H9 (cell line): ENCODE results near the gene AMH. TPM values are rescaled to one million over a fixed set of nuclear protein-coding genes. Genes with fewer than 3 reads are reported as not detected.
A peak's percentile ranks its signal among the peaks of the same experiment; 100 is the strongest.

Experiments
- DNase-seq: peaks from one replicate; pipeline ENCODE4 v3.0.0-alpha.2; 2017
- H2AFZ ChIP-seq: one replicate; pipeline ENCODE4 v1.6.1; 2013; ENCODE audit warnings: mild to moderate bottlenecking, low read length, control low read depth, moderate library complexity
- H2AK5ac ChIP-seq: 2 replicates; pipeline ENCODE4 v1.6.1; 2013; ENCODE audit warnings: low read length, control low read depth, mixed read lengths; ENCODE audit not compliant: insufficient read length
- H2BK120ac ChIP-seq: one replicate; pipeline ENCODE4 v1.6.1; 2013; ENCODE audit warnings: low read depth, mild to moderate bottlenecking, low read length, control low read depth, inconsistent platforms; ENCODE audit not compliant: poor library complexity, severe bottlenecking
- H2BK12ac ChIP-seq: 2 replicates; pipeline ENCODE4 v1.6.1; 2013; ENCODE audit warnings: low read length, control low read depth, mixed read lengths, low read depth; ENCODE audit not compliant: insufficient read length
- H2BK15ac ChIP-seq: 2 replicates; pipeline ENCODE4 v1.6.1; 2013; ENCODE audit warnings: low read depth, low read length, control low read depth
- H2BK20ac ChIP-seq: one replicate; pipeline ENCODE4 v1.6.1; 2013; ENCODE audit warnings: low read depth, mild to moderate bottlenecking, low read length, control low read depth, inconsistent platforms; ENCODE audit not compliant: poor library complexity, severe bottlenecking
- H2BK5ac ChIP-seq: 2 replicates; pipeline ENCODE4 v1.6.1; 2013; ENCODE audit warnings: low read length, control low read depth, mixed read lengths; ENCODE audit not compliant: insufficient read length
- H3K14ac ChIP-seq: 2 replicates; pipeline ENCODE4 v1.6.1; 2013; ENCODE audit warnings: low read length, control low read depth; ENCODE audit not compliant: insufficient read depth
- H3K18ac ChIP-seq: 2 replicates; pipeline ENCODE4 v1.6.1; 2013; ENCODE audit warnings: low read depth, mild to moderate bottlenecking, mixed read lengths, low read length, control low read depth; ENCODE audit not compliant: insufficient read length
- H3K23ac ChIP-seq: 2 replicates; pipeline ENCODE4 v1.6.1; 2013; ENCODE audit warnings: low read length, control low read depth, mixed read lengths, low read depth; ENCODE audit not compliant: insufficient read length
- H3K23me2 ChIP-seq: 2 replicates; pipeline ENCODE4 v1.6.1; 2013; ENCODE audit warnings: low read depth, mild to moderate bottlenecking, mixed read lengths, low read length, control low read depth; ENCODE audit not compliant: insufficient read length, poor library complexity, severe bottlenecking
- H3K27ac ChIP-seq: 2 replicates; pipeline ENCODE4 v1.5.1; 2013; ENCODE audit warnings: low read length, control low read depth, mixed read lengths, low read depth; ENCODE audit not compliant: insufficient read length
- H3K27me3 ChIP-seq: 2 replicates; pipeline ENCODE4 v1.6.1; 2013; ENCODE audit warnings: low read length, control low read depth, inconsistent platforms; ENCODE audit not compliant: insufficient read depth
- H3K4ac ChIP-seq: 2 replicates; pipeline ENCODE4 v1.6.1; 2013; ENCODE audit warnings: low read depth, mild to moderate bottlenecking, control low read depth, inconsistent platforms, low read length, moderate library complexity
- H3K4me1 ChIP-seq: 2 replicates; pipeline ENCODE4 v1.6.1; 2013; ENCODE audit warnings: low read length, control low read depth, inconsistent platforms; ENCODE audit not compliant: insufficient read depth
- H3K4me2 ChIP-seq: 2 replicates; pipeline ENCODE4 v1.6.1; 2013; ENCODE audit warnings: low read length, control low read depth, mixed read lengths; ENCODE audit not compliant: insufficient read length, insufficient read depth
- H3K56ac ChIP-seq: 2 replicates; pipeline ENCODE4 v1.6.1; 2013; ENCODE audit warnings: low read depth, mild to moderate bottlenecking, mixed read lengths, low read length, control low read depth; ENCODE audit not compliant: insufficient read length
- H3K79me1 ChIP-seq: 2 replicates; pipeline ENCODE4 v1.6.1; 2013; ENCODE audit warnings: low read depth, mild to moderate bottlenecking, moderate library complexity, low read length, control low read depth, inconsistent platforms; ENCODE audit not compliant: insufficient read depth, poor library complexity, severe bottlenecking
- H3K79me2 ChIP-seq: 2 replicates; pipeline ENCODE4 v1.6.1; 2013; ENCODE audit warnings: low read length, control low read depth, inconsistent platforms; ENCODE audit not compliant: insufficient read depth
- H3K9ac ChIP-seq: 2 replicates; pipeline ENCODE4 v1.6.1; 2013; ENCODE audit warnings: low read length, control low read depth, mixed read lengths; ENCODE audit not compliant: insufficient read length; ENCODE audit errors: extremely low read depth
- H3K9me3 ChIP-seq: one replicate; pipeline ENCODE4 v1.6.1; 2013; ENCODE audit warnings: low read depth, low read length, inconsistent platforms; ENCODE audit not compliant: control insufficient read depth
- H3T11ph ChIP-seq: one replicate; pipeline ENCODE4 v1.6.1; 2013; ENCODE audit warnings: mild to moderate bottlenecking, low read length, control low read depth, inconsistent platforms
- H4K20me1 ChIP-seq: one replicate; pipeline ENCODE4 v1.6.1; 2013; ENCODE audit not compliant: control insufficient read depth, insufficient read length, insufficient read depth
- H4K5ac ChIP-seq: 2 replicates; pipeline ENCODE4 v1.6.1; 2013; ENCODE audit warnings: low read depth, mild to moderate bottlenecking, mixed read lengths, low read length, control low read depth; ENCODE audit not compliant: insufficient read length
- H4K8ac ChIP-seq: replicated peaks from 2 replicates; pipeline ENCODE4 v1.6.1; 2013; ENCODE audit warnings: low read length, control low read depth, mixed read lengths, low read depth; ENCODE audit not compliant: insufficient read length
- H4K91ac ChIP-seq: 2 replicates; pipeline ENCODE4 v1.6.1; 2013; ENCODE audit warnings: low read depth, mild to moderate bottlenecking, moderate library complexity, mixed read lengths, low read length, control low read depth; ENCODE audit not compliant: insufficient read length
- H3K27ac Mint-ChIP-seq, 3 experiments: 2 replicates in 2 of 3; 3 replicates in 1 of 3; pipeline ENCODE4 v1.8.0; 2020 to 2021; ENCODE audit warnings: mixed read lengths in 3 of 3, mild to moderate bottlenecking in 1 of 3, moderate library complexity in 1 of 3
- H3K27me3 Mint-ChIP-seq: 2 replicates; pipeline ENCODE4 v1.8.0; 2021; ENCODE audit warnings: low read depth, mild to moderate bottlenecking, moderate library complexity, mixed read lengths
- H3K36me3 Mint-ChIP-seq, 3 experiments: 2 replicates in 2 of 3; 3 replicates in 1 of 3; pipeline ENCODE4 v1.8.0; 2020 to 2021; ENCODE audit warnings: low read depth in 3 of 3, mixed read lengths in 3 of 3; ENCODE audit not compliant: insufficient read depth in 1 of 3
- H3K4me1 Mint-ChIP-seq, 2 experiments: 2 replicates each; pipeline ENCODE4 v1.8.0; 2020; ENCODE audit warnings: mixed read lengths in 2 of 2
- H3K4me3 Mint-ChIP-seq, 2 experiments: 2 replicates in 1 of 2; 3 replicates in 1 of 2; pipeline ENCODE4 v1.8.0; 2020 to 2021; ENCODE audit warnings: mild to moderate bottlenecking in 2 of 2, mixed read lengths in 2 of 2, moderate library complexity in 1 of 2
- H3K9me3 Mint-ChIP-seq, 2 experiments: 2 replicates in 1 of 2; 3 replicates in 1 of 2; pipeline ENCODE4 v1.8.0; 2020; ENCODE audit warnings: mild to moderate bottlenecking in 2 of 2, mixed read lengths in 2 of 2, moderate library complexity in 1 of 2
- WGBS: extraction: QIAGEN DNeasy Blood & Tissue Kit; methylation state at CpG from one replicate; pipeline ENCODE4 v1.1.7; 2013; ENCODE audit warnings: missing lambda C conversion rate, low lambda C conversion rate, mixed read lengths; ENCODE audit not compliant: insufficient read length; ENCODE audit errors: extremely low coverage; 5-methylcytosine and 5-hydroxymethylcytosine counted together
- total RNA-seq: library from RNA; stranded (reverse); gene quantifications from 2 replicates; pipeline ENCODE4 v1.2.1, GENCODE V29; 2021
- TF ChIP-seq, protein P1 (sequence below): fragments of 200-600 bp; sonication (generic); conservative IDR thresholded peaks from 3 replicates; pipeline ENCODE4 v1.8.0; 2021; ENCODE audit warnings: antibody characterized with exemption, mild to moderate bottlenecking

Gene AMH
- total RNA-seq, 1 experiment from 2014 or later, result 70.7 TPM

DNA sequence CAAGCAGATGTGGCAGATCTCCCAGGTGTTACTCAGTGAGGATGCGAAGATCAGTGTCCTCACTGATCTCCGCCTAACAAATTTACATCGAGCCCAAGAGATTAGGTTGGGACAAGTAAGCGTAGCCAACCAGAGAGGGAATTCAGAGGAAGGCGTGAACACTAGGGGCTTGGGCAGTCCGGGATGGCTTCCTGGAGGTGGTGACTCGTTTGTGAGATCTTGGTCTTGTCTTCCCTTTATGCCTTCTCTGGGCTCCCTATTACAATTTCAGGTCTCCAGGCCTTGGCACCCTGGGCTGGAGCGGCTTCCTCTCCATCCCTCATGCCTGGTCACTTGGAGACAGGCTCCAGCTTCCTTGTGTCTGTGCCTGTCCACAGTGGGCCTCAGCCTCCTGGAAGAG, 6.3 kb upstream of the AMH start:
- Histone ChIP-seq H3K4ac (no peak overlapping the region), H4K91ac (no peak overlapping the region), H3T11ph (no peak overlapping the region), H2BK15ac (no peak overlapping the region), H2AK5ac (no peak overlapping the region), H3K4me1 (peaks cover 2% of the 10 kb centered on the region; the same call in 1 of the 2 replicates), H2BK20ac (no peak overlapping the region), H3K23ac (no peak overlapping the region), H4K20me1 (peaks cover 2% of the 10 kb centered on the region), H4K5ac (no peak overlapping the region), H2AFZ (no peak overlapping the region), H2BK120ac (no peak overlapping the region), H3K27me3 (no peaks in the 10 kb centered on the region), H2BK5ac (no peak overlapping the region), H3K18ac (no peak overlapping the region), H3K79me2 (peaks cover 47% of the 10 kb centered on the region), H3K79me1 (peaks cover 13% of the 10 kb centered on the region), H3K4me2 (no peak overlapping the region), H3K9ac (no peak overlapping the region), H3K56ac (no peak overlapping the region), H3K14ac (no peak overlapping the region), H3K27ac (no peak overlapping the region), H2BK12ac (no peak overlapping the region), H3K23me2 (no peaks in the 10 kb centered on the region), H3K9me3 (no peaks in the 10 kb centered on the region), H4K8ac (no peak overlapping the region)
- Mint-ChIP-seq H3K27ac (peak overlapping the region; percentile 4 to 92 (median 63); a peak in 4 of 7 replicates), H3K4me3 (no peak overlapping the region; a peak in 1 of 5 replicates), H3K36me3 (peaks cover 21 to 64% (median 55%) of the 10 kb centered on the region in 3 experiments; a peak in 6 of 7 replicates), H3K4me1 (peaks cover 32 to 33% of the 10 kb centered on the region in 2 experiments), H3K9me3 (no peaks in the 10 kb centered on the region), H3K27me3 (no peaks in the 10 kb centered on the region; the same call in 1 of the 2 replicates)
- TF ChIP-seq, protein P1, sequence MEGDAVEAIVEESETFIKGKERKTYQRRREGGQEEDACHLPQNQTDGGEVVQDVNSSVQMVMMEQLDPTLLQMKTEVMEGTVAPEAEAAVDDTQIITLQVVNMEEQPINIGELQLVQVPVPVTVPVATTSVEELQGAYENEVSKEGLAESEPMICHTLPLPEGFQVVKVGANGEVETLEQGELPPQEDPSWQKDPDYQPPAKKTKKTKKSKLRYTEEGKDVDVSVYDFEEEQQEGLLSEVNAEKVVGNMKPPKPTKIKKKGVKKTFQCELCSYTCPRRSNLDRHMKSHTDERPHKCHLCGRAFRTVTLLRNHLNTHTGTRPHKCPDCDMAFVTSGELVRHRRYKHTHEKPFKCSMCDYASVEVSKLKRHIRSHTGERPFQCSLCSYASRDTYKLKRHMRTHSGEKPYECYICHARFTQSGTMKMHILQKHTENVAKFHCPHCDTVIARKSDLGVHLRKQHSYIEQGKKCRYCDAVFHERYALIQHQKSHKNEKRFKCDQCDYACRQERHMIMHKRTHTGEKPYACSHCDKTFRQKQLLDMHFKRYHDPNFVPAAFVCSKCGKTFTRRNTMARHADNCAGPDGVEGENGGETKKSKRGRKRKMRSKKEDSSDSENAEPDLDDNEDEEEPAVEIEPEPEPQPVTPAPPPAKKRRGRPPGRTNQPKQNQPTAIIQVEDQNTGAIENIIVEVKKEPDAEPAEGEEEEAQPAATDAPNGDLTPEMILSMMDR, result no peak
- DNase-seq, result no peak
- WGBS, result no CpG with 5 or more reads among the region's 8 CpGs
